ENCODE data around the gene IQCH.

Gene IQCH

GRCh38 chr15:67504056-67504455, 249.5 kb downstream of the IQCH start:
- no peaks in the 10 kb centered on the region for H3K36me3 ChIP-seq (ENCODE audit: control insufficient read depth, insufficient read depth, low read length)
- H3K4me1 ChIP-seq (ENCODE audit: control insufficient read depth, insufficient read depth, low read length, poor library complexity, severe bottlenecking): no peaks in the 10 kb centered on the region
- H3K27ac ChIP-seq (ENCODE audit: insufficient read depth, low read length, poor library complexity, severe bottlenecking): no peak overlapping the region
- no peaks in the 10 kb centered on the region for H3K27me3 ChIP-seq (replicated peaks; ENCODE audit: control insufficient read depth, insufficient read depth, low read length, poor library complexity, severe bottlenecking)
- H3K4me3 ChIP-seq (ENCODE audit: insufficient read depth, low read depth, low read length, poor library complexity, severe bottlenecking): no peak overlapping the region
- DNase-seq: no peak
- no peaks in the 10 kb centered on the region for H3K9me3 ChIP-seq (ENCODE audit: control insufficient read depth, low read length)

- H3K36me3 ChIP-seq (ENCODE audit: control insufficient read depth, insufficient read depth, low read length): no peaks in the 10 kb centered on the region
- no peaks in the 10 kb centered on the region for H3K4me1 ChIP-seq (ENCODE audit: control insufficient read depth, insufficient read depth, low read length, poor library complexity, severe bottlenecking)
- H3K27ac ChIP-seq (ENCODE audit: insufficient read depth, low read length, poor library complexity, severe bottlenecking): no peak overlapping the region
- no peaks in the 10 kb centered on the region for H3K27me3 ChIP-seq (replicated peaks; ENCODE audit: control insufficient read depth, insufficient read depth, low read length, poor library complexity, severe bottlenecking)
- H3K4me3 ChIP-seq (ENCODE audit: insufficient read depth, low read depth, low read length, poor library complexity, severe bottlenecking): no peak overlapping the region
- H3K9me3 ChIP-seq (ENCODE audit: control insufficient read depth, low read length): no peaks in the 10 kb centered on the region
- no peak for DNase-seq
These were observed 250.2 kb downstream of the IQCH start for GRCh38 chr15:67504796-67505195.

- Histone ChIP-seq H3K27ac (ENCODE audit: insufficient read depth, low read length, poor library complexity, severe bottlenecking) (no peak overlapping the region), H3K36me3 (ENCODE audit: control insufficient read depth, insufficient read depth, low read length) (no peaks in the 10 kb centered on the region), H3K4me3 (ENCODE audit: insufficient read depth, low read depth, low read length, poor library complexity, severe bottlenecking) (no peak overlapping the region), H3K9me3 (ENCODE audit: control insufficient read depth, low read length) (no peaks in the 10 kb centered on the region), H3K27me3 (replicated peaks; ENCODE audit: control insufficient read depth, insufficient read depth, low read length, poor library complexity, severe bottlenecking) (no peaks in the 10 kb centered on the region), H3K4me1 (ENCODE audit: control insufficient read depth, insufficient read depth, low read length, poor library complexity, severe bottlenecking) (no peaks in the 10 kb centered on the region)
- no peak for DNase-seq
These were observed 251.3 kb downstream of the IQCH start for GRCh38 chr15:67505675-67506572.

- Histone ChIP-seq H3K4me3 (ENCODE audit: insufficient read depth, low read depth, low read length, poor library complexity, severe bottlenecking) (no peak overlapping the region), H3K4me1 (ENCODE audit: control insufficient read depth, insufficient read depth, low read length, poor library complexity, severe bottlenecking) (no peaks in the 10 kb centered on the region), H3K27ac (ENCODE audit: insufficient read depth, low read length, poor library complexity, severe bottlenecking) (no peak overlapping the region), H3K27me3 (replicated peaks; ENCODE audit: control insufficient read depth, insufficient read depth, low read length, poor library complexity, severe bottlenecking) (no peaks in the 10 kb centered on the region), H3K9me3 (ENCODE audit: control insufficient read depth, low read length) (no peaks in the 10 kb centered on the region), H3K36me3 (ENCODE audit: control insufficient read depth, insufficient read depth, low read length) (no peaks in the 10 kb centered on the region)
- no peak for DNase-seq
These were observed 252.5 kb downstream of the IQCH start for GRCh38 chr15:67506775-67507747.

GRCh38 chr15:67508407-67508806, 253.8 kb downstream of the IQCH start:
- no peak for DNase-seq
- Histone ChIP-seq H3K4me3 (ENCODE audit: insufficient read depth, low read depth, low read length, poor library complexity, severe bottlenecking) (no peak overlapping the region), H3K27ac (ENCODE audit: insufficient read depth, low read length, poor library complexity, severe bottlenecking) (no peak overlapping the region), H3K36me3 (ENCODE audit: control insufficient read depth, insufficient read depth, low read length) (no peaks in the 10 kb centered on the region), H3K27me3 (replicated peaks; ENCODE audit: control insufficient read depth, insufficient read depth, low read length, poor library complexity, severe bottlenecking) (no peaks in the 10 kb centered on the region), H3K4me1 (ENCODE audit: control insufficient read depth, insufficient read depth, low read length, poor library complexity, severe bottlenecking) (no peaks in the 10 kb centered on the region), H3K9me3 (ENCODE audit: control insufficient read depth, low read length) (no peaks in the 10 kb centered on the region)

- no peaks in the 10 kb centered on the region for H3K36me3 ChIP-seq (ENCODE audit: control insufficient read depth, insufficient read depth, low read length)
- H3K27ac ChIP-seq (ENCODE audit: insufficient read depth, low read length, poor library complexity, severe bottlenecking): no peak overlapping the region
- no peak for DNase-seq
- H3K4me3 ChIP-seq (ENCODE audit: insufficient read depth, low read depth, low read length, poor library complexity, severe bottlenecking): no peak overlapping the region
- H3K9me3 ChIP-seq (ENCODE audit: control insufficient read depth, low read length): no peaks in the 10 kb centered on the region
- H3K4me1 ChIP-seq (ENCODE audit: control insufficient read depth, insufficient read depth, low read length, poor library complexity, severe bottlenecking): no peaks in the 10 kb centered on the region
- no peaks in the 10 kb centered on the region for H3K27me3 ChIP-seq (replicated peaks; ENCODE audit: control insufficient read depth, insufficient read depth, low read length, poor library complexity, severe bottlenecking)
These were observed 255.3 kb downstream of the IQCH start for GRCh38 chr15:67509918-67510317.

- Histone ChIP-seq H3K27ac (ENCODE audit: insufficient read depth, low read length, poor library complexity, severe bottlenecking) (no peak overlapping the region), H3K9me3 (ENCODE audit: control insufficient read depth, low read length) (no peaks in the 10 kb centered on the region), H3K4me3 (ENCODE audit: insufficient read depth, low read depth, low read length, poor library complexity, severe bottlenecking) (no peak overlapping the region), H3K4me1 (ENCODE audit: control insufficient read depth, insufficient read depth, low read length, poor library complexity, severe bottlenecking) (no peaks in the 10 kb centered on the region), H3K27me3 (replicated peaks; ENCODE audit: control insufficient read depth, insufficient read depth, low read length, poor library complexity, severe bottlenecking) (no peaks in the 10 kb centered on the region), H3K36me3 (ENCODE audit: control insufficient read depth, insufficient read depth, low read length) (no peaks in the 10 kb centered on the region)
- DNase-seq: no peak
These were observed 256.1 kb downstream of the IQCH start for GRCh38 chr15:67510597-67511190.

- H3K27ac ChIP-seq (ENCODE audit: insufficient read depth, low read length, poor library complexity, severe bottlenecking): no peak overlapping the region
- no peaks in the 10 kb centered on the region for H3K27me3 ChIP-seq (replicated peaks; ENCODE audit: control insufficient read depth, insufficient read depth, low read length, poor library complexity, severe bottlenecking)
- no peaks in the 10 kb centered on the region for H3K4me1 ChIP-seq (ENCODE audit: control insufficient read depth, insufficient read depth, low read length, poor library complexity, severe bottlenecking)
- H3K4me3 ChIP-seq (ENCODE audit: insufficient read depth, low read depth, low read length, poor library complexity, severe bottlenecking): no peak overlapping the region
- no peak for DNase-seq
- no peaks in the 10 kb centered on the region for H3K9me3 ChIP-seq (ENCODE audit: control insufficient read depth, low read length)
- H3K36me3 ChIP-seq (ENCODE audit: control insufficient read depth, insufficient read depth, low read length): no peaks in the 10 kb centered on the region
These were observed 257.0 kb downstream of the IQCH start for GRCh38 chr15:67511606-67512005.

GRCh38 chr15:67512140-67512539, 257.6 kb downstream of the IQCH start:
- H3K27me3 ChIP-seq (replicated peaks; ENCODE audit: control insufficient read depth, insufficient read depth, low read length, poor library complexity, severe bottlenecking): no peaks in the 10 kb centered on the region
- H3K4me1 ChIP-seq (ENCODE audit: control insufficient read depth, insufficient read depth, low read length, poor library complexity, severe bottlenecking): no peaks in the 10 kb centered on the region
- no peaks in the 10 kb centered on the region for H3K36me3 ChIP-seq (ENCODE audit: control insufficient read depth, insufficient read depth, low read length)
- no peaks in the 10 kb centered on the region for H3K9me3 ChIP-seq (ENCODE audit: control insufficient read depth, low read length)
- no peak for DNase-seq
- H3K27ac ChIP-seq (ENCODE audit: insufficient read depth, low read length, poor library complexity, severe bottlenecking): no peak overlapping the region
- H3K4me3 ChIP-seq (ENCODE audit: insufficient read depth, low read depth, low read length, poor library complexity, severe bottlenecking): no peak overlapping the region

Data from effector memory CD4-positive, alpha-beta T cell (primary cell).